ENCODE data around the gene FXYD5.

The FXYD5 gene

DNA sequence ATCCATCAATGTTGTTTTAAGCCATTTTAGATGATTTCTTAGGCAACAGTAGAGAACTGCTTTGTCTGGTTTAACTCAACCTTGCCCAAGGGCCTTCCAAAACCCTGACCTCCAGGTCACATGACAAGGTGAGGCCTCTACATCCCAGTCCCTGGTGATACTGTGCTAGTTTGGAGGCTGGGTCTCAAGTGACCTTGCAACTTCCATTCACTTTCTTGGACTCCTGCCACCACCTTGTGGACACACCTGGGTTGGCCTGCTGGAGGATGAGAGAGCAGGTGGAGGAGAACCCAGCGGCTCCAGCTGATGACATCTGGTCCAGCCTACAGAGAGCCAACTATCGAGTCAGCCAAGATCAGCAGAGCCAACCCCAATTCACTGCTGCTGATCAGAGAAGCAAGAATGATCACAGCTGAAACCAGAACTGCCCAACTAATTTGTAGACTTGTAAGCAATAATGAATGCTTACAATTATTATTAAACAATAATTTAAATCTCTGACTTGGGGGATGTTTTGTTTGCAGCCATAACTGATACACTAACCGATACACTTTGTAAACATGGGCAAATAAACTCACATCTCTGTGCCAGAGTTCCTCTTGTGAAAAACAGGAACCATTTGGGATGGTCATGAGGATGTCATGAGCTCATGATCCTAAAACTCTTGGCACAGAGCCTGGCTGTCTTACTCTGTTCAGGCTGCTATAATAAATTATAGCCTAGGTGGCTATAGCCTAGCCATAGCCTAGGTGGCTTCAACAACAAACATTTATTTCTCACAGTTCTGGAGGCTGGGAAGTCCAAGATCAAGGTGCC lies 62.5 kb downstream of the FXYD5 start:
- DNase-seq, result peak; percentile 40

DNA sequence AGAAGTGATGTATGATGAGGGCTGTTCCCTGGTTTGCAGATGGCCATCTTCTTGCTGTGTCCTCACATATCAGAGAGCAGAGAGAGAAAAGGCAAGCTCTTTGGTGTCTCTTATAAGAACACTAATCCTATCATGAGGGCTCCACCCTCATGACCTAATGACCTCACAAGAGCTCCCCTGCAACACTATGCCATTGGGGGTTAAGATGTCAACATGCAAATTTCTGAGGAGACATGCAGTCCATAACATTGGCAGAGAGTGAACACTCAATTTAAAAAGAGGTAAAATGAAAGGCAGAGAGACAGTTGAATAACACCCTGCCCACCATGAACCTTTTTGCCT lies 63.1 kb downstream of the FXYD5 start:
- no peak for DNase-seq

DNA sequence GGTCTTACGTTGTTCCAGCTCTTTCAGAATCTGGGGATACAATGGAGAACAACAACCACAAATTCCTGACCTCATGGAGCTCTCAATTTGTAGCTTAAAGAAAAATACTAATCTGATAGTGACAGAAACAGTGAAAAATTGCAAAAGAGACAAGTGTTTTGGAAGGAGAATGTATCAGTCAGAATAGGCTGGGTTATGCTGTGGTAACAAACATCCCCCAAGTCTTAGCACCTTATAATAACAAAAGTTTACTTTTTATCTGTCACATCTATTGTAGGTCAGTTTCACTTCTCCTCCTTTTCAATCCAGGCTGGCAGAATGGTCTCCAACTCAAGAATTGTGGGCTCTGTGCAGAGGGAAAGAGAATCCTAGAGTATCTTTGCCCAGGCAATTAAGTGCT lies 64.5 kb downstream of the FXYD5 start:
- no peak for DNase-seq
